DMS53 treated with DMSO at 0.1 percent for 48 hours (cell line): Measurements from ENCODE around the gene ECEL1.

Source experiments
- DNase-seq: peaks from one replicate; lab custom pipeline; 2025; ENCODE audit not compliant: unreplicated experiment; lab: John Stamatoyannopoulos, UW

The ECEL1 gene

DNA sequence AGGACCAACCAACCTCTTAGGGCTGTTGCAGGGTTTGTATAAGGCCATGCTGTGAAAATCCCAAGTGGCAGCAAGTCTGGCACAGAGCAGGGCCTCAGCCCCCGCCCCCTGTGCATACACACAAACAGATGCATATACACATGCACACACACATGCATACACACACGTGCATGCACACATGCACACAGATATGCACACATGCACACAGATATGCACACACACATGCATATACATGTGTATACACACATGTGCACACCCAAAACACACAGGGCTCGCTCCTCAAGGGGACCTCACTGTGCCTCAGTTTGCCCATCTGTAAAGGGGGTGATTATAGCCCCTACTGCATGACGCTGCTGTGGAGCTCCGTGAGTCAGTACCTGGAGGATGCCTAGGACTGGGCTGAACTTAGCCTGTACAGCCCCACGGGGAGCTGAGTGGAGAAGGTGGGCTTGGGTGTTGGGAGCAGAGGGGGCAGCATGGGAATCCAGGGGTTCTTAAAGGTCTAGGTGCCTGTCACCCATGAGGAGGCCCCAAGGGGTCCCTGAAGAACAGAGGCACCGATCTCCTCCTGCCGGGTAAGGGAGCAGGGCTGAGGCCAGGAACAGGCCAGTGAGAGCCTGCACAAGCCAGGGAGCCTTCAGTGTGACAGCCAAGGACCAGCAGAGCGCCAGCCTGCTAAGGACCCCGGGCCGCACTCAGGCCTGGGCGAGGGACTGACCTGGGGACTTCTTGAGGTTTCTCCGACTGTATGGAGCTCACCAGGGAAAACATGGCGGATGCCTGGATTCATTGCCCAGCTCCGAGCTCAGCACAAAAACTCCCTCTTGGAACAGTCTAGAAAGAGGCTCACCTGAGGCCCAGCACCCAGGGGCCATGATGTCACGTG is 55.7 kb downstream of the ECEL1 start:
- DNase-seq = no peak
